Measurements from ENCODE around the gene F12. TPM values are rescaled to one million over a fixed set of nuclear protein-coding genes. Genes with fewer than 3 reads are reported as not detected.

F12 gene
- total RNA-seq, 1 experiment from 2014 or later, result 30.0 TPM

- Histone ChIP-seq H3K4me2 (ENCODE audit: low read length) (no peak overlapping the region), H3K4me3 (replicated peaks in 1 of 2; ENCODE audit: low read depth in 1 of 2, low read length in 2 of 2) (no peak overlapping the region), H3K4me1 (ENCODE audit: control insufficient read depth in 1 of 2, insufficient read depth in 2 of 2, low read length in 2 of 2) (peaks cover 14 to 32% of the 10 kb centered on the region in 2 experiments), H3K79me2 (ENCODE audit: insufficient read depth, low read length) (no peaks in the 10 kb centered on the region), H3K9me3 (ENCODE audit: control insufficient read depth in 1 of 2, insufficient read depth in 1 of 2, low read depth in 1 of 2, low read length in 2 of 2) (no peaks in the 10 kb centered on the region), H2AFZ (ENCODE audit: low read depth, low read length, poor library complexity, severe bottlenecking) (no peak overlapping the region), H3K9me2 (ENCODE audit: insufficient read depth) (no peaks in the 10 kb centered on the region), H3K27ac (ENCODE audit: low read depth, low read length) (no peak overlapping the region), H3K27me3 (ENCODE audit: insufficient read depth, low read length) (no peaks in the 10 kb centered on the region), H4K20me1 (ENCODE audit: insufficient read depth) (no peaks in the 10 kb centered on the region), H3K36me3 (ENCODE audit: control insufficient read depth in 1 of 2, insufficient read depth in 2 of 2, low read length in 2 of 2) (no peaks in the 10 kb centered on the region), H3K9ac (ENCODE audit: low read length) (no peak overlapping the region)
- ATAC-seq (no peak), DNase-seq (ENCODE audit: low read depth, low spot score) (no peak)
- intact Hi-C loops (cut with micrococcal nuclease), result no loop called here
- ChIA-PET RAD21 (ENCODE audit: low non-redundant PET in 1 of 2, low total read pairs in 2 of 2, uncharacterized antibody in 2 of 2, unreplicated experiment in 2 of 2) (no interaction called here), POLR2A (no interaction called here), CTCF (no interaction called here)
- no TSS peak for BruUV-seq (replicated peaks)
- TF ChIP-seq ZNF274 (IDR thresholded peaks at IDR 0.05; ENCODE audit: low read depth, low read length) (no peak), CBX3 (IDR thresholded peaks at IDR 0.05; ENCODE audit: low read depth) (no peak), SRF (IDR thresholded peaks at IDR 0.05; ENCODE audit: low read depth) (no peak), REST (IDR thresholded peaks at IDR 0.05; ENCODE audit: low read depth) (no peak)
These were observed 15.4 kb downstream of the F12 start for GRCh38 chr5:177393990-177394389.

GRCh38 chr5:177393206-177393765 lies 16.1 kb downstream of the F12 start:
- H4K20me1 ChIP-seq (ENCODE audit: insufficient read depth), result no peaks in the 10 kb centered on the region
- H3K27ac ChIP-seq (ENCODE audit: low read depth, low read length), result no peak overlapping the region
- H3K79me2 ChIP-seq (ENCODE audit: insufficient read depth, low read length), result no peaks in the 10 kb centered on the region
- POLR2A ChIA-PET, result interaction anchor here (0.8 kb wide), 1 partner anchor 297 kb away, joined by 3 read pairs; no protein-coding TSS in a partner anchor
- H3K9me2 ChIP-seq (ENCODE audit: insufficient read depth), result no peaks in the 10 kb centered on the region
- H3K9me3 ChIP-seq (ENCODE audit: control insufficient read depth in 1 of 2, insufficient read depth in 1 of 2, low read depth in 1 of 2, low read length in 2 of 2), result no peaks in the 10 kb centered on the region
- no peaks in the 10 kb centered on the region for H3K36me3 ChIP-seq (ENCODE audit: control insufficient read depth in 1 of 2, insufficient read depth in 2 of 2, low read length in 2 of 2)
- no peak overlapping the region for H3K9ac ChIP-seq (ENCODE audit: low read length)
- ATAC-seq (no peak), DNase-seq (ENCODE audit: low read depth, low spot score) (no peak)
- no peak overlapping the region for H2AFZ ChIP-seq (ENCODE audit: low read depth, low read length, poor library complexity, severe bottlenecking)
- H3K4me3 ChIP-seq (replicated peaks in 1 of 2; ENCODE audit: low read depth in 1 of 2, low read length in 2 of 2), result no peak overlapping the region
- H3K4me2 ChIP-seq (ENCODE audit: low read length), result no peak overlapping the region
- no peaks in the 10 kb centered on the region for H3K27me3 ChIP-seq (ENCODE audit: insufficient read depth, low read length)
- intact Hi-C loops (cut with micrococcal nuclease), result no loop called here
- CTCF ChIA-PET, result interaction anchor here (1.0 kb wide), 1 partner anchor 24 kb away, joined by 3 read pairs; no protein-coding TSS in a partner anchor
- RAD21 ChIA-PET (ENCODE audit: low non-redundant PET in 1 of 2, low total read pairs in 2 of 2, uncharacterized antibody in 2 of 2, unreplicated experiment in 2 of 2), result no interaction called here
- BruUV-seq (replicated peaks), result no TSS peak
- H3K4me1 ChIP-seq (ENCODE audit: control insufficient read depth in 1 of 2, insufficient read depth in 2 of 2, low read length in 2 of 2), result peaks cover 21 to 39% of the 10 kb centered on the region in 2 experiments
- TF ChIP-seq YY1 (IDR thresholded peaks at IDR 0.05; ENCODE audit: extremely low read depth, insufficient replicate concordance, low read depth, low read length), result no peak
- TF ChIP-seq POLR2A (IDR thresholded peaks at IDR 0.05; ENCODE audit: borderline replicate concordance, extremely low read depth, insufficient read depth, insufficient read length), result no peak
- no peak for TF ChIP-seq JUND (IDR thresholded peaks at IDR 0.05)
- no peak for TF ChIP-seq SIN3A (IDR thresholded peaks at IDR 0.05; ENCODE audit: low read depth)
- no peak for TF ChIP-seq POLR2AphosphoS5 (IDR thresholded peaks at IDR 0.05; ENCODE audit: low read depth, low read length)
- TF ChIP-seq CEBPB (IDR thresholded peaks at IDR 0.05; ENCODE audit: low read depth), result no peak
- TF ChIP-seq EZH2 (IDR thresholded peaks at IDR 0.05), result no peak
- TF ChIP-seq EGR1 (IDR thresholded peaks at IDR 0.05; ENCODE audit: low read depth), result no peak
- TF ChIP-seq SRF (IDR thresholded peaks at IDR 0.05; ENCODE audit: low read depth), result no peak
- TF ChIP-seq CBX3 (IDR thresholded peaks at IDR 0.05; ENCODE audit: low read depth), result no peak
- TF ChIP-seq ELF1 (IDR thresholded peaks at IDR 0.05; ENCODE audit: borderline replicate concordance, low read depth), result no peak
- no peak for TF ChIP-seq CTCF (IDR thresholded peaks at IDR 0.05 in 2 of 3, conservative IDR thresholded peaks at IDR 0.05 in 1 of 3; ENCODE audit: borderline replicate concordance in 1 of 3, insufficient read depth in 1 of 3, low read depth in 2 of 3, low read length in 2 of 3)
